Vagina (tissue), 2 donors: ENCODE data around the gene WDR87. TPM values are rescaled to one million over a fixed set of nuclear protein-coding genes. Genes with fewer than 3 reads are reported as not detected.

Experiments
- DNase-seq, 2 donors: peaks; one replicate each; pipeline ENCODE4 v3.0.0-alpha.2; 2017; ENCODE audit errors: extremely low spot score in 2 of 2
- H3K27ac ChIP-seq: fragments of 200-600 bp; sonication (generic); one replicate; pipeline ENCODE4 v1.5.1; 2019
- H3K27me3 ChIP-seq: fragments of 200-600 bp; sonication (generic); one replicate; pipeline ENCODE4 v1.5.1; 2019
- H3K36me3 ChIP-seq, 2 donors: fragments of 200-600 bp; sonication (generic); one replicate each; pipeline ENCODE4 v1.5.1; 2017 to 2019
- H3K4me1 ChIP-seq: fragments of 200-600 bp; sonication (generic); one replicate; pipeline ENCODE4 v1.5.1; 2019
- H3K4me3 ChIP-seq, 2 donors: fragments of 200-600 bp; sonication (generic); 1 replicate in 1 of 2; 2 replicates in 1 of 2; pipeline ENCODE4 v1.5.1; 2016 to 2019
- H3K9me3 ChIP-seq: fragments of 200-600 bp; sonication (generic); one replicate; pipeline ENCODE4 v1.5.1; 2019
- CTCF ChIP-seq, 3 experiments: fragments of 450-650 bp in 2 of 3; fragments of 200-600 bp in 1 of 3; sonication (generic) in 1 of 3; IDR thresholded peaks; one replicate each; pipeline ENCODE4 v1.5.1; 2017 to 2019; ENCODE audit warnings: antibody characterized with exemption in 3 of 3, mild to moderate bottlenecking in 2 of 3, moderate library complexity in 2 of 3
- POLR2A ChIP-seq, 2 donors: fragments of 450-650 bp; IDR thresholded peaks; one replicate each; pipeline ENCODE4 v1.6.1; 2017; ENCODE audit warnings: antibody characterized with exemption in 2 of 2, mild to moderate bottlenecking in 2 of 2, moderate library complexity in 2 of 2
- POLR2AphosphoS5 ChIP-seq, 2 donors: sonication (generic); formaldehyde crosslinking; IDR thresholded peaks; one replicate each; pipeline ENCODE4 v1.9.0; 2017; ENCODE audit warnings: antibody characterized with exemption in 2 of 2, mild to moderate bottlenecking in 2 of 2, low read depth in 1 of 2; ENCODE audit not compliant: insufficient read depth in 1 of 2
- intact Hi-C: fragments of 100-400 bp; cut with DNase I; formaldehyde crosslinking; loops from one replicate; pipeline ENCODE4 v1.15.1; 2023
- total RNA-seq: library from RNA; depleted of rRNA; stranded (reverse); fragments of >200 nt; gene quantifications from one replicate; pipeline ENCODE4 v1.2.3, GENCODE V29; 2016

WDR87 gene
- total RNA-seq, 1 donor from 2014 or later: not detected

- TF ChIP-seq CTCF (IDR thresholded peaks at IDR 0.05): no peak
- TF ChIP-seq POLR2A (IDR thresholded peaks at IDR 0.05): no peak
- TF ChIP-seq POLR2AphosphoS5 (IDR thresholded peaks at IDR 0.05; ENCODE audit: insufficient read depth in 1 of 2, low read depth in 1 of 2): no peak
- Histone ChIP-seq H3K4me1 (peaks cover 16% of the 10 kb centered on the region), H3K36me3 (no peaks in the 10 kb centered on the region), H3K9me3 (no peaks in the 10 kb centered on the region), H3K27me3 (no peaks in the 10 kb centered on the region), H3K27ac (no peak overlapping the region), H3K4me3 (no peak overlapping the region)
- no peak for DNase-seq
- intact Hi-C loops: loop anchor here (10.0 kb wide), 1 partner anchor 315 kb away; the partner anchor contains the start of gene DPF1
Observed at GRCh38 chr19:37909661-37910199, 3.3 kb upstream of the WDR87 start.

- H3K4me1 ChIP-seq: peaks cover 16% of the 10 kb centered on the region
- H3K27ac ChIP-seq: peak overlapping the region; percentile 72
- DNase-seq: no peak
- no peaks in the 10 kb centered on the region for H3K36me3 ChIP-seq
- H3K4me3 ChIP-seq: peak overlapping the region; percentile 69 to 77
- no peaks in the 10 kb centered on the region for H3K9me3 ChIP-seq
- intact Hi-C loops: loop anchor here (10.0 kb wide), 1 partner anchor 317 kb away; the partner anchor contains the start of gene DPF1
- no peak for TF ChIP-seq POLR2AphosphoS5 (IDR thresholded peaks at IDR 0.05; ENCODE audit: insufficient read depth in 1 of 2, low read depth in 1 of 2)
- TF ChIP-seq POLR2A (IDR thresholded peaks at IDR 0.05): no peak
- TF ChIP-seq CTCF (IDR thresholded peaks at IDR 0.05): no peak
- no peaks in the 10 kb centered on the region for H3K27me3 ChIP-seq
Observed at GRCh38 chr19:37907735-37908455, 1.5 kb upstream of the WDR87 start.

GRCh38 chr19:37906869-37907734 lies 708 bp upstream of the WDR87 start, which contains the start of gene SIPA1L3:
TSS of gene SIPA1L3 (plus strand) at chr19:37907208. CDS start at chr19:38081566, 174,358 bp downstream.
- DNase-seq: peak in 1 of 2 donors; percentile 93
- H3K36me3 ChIP-seq: no peaks in the 10 kb centered on the region
- H3K4me1 ChIP-seq: peaks cover 16% of the 10 kb centered on the region
- TF ChIP-seq POLR2AphosphoS5 (IDR thresholded peaks at IDR 0.05; ENCODE audit: insufficient read depth in 1 of 2, low read depth in 1 of 2) (peak; percentile 80 to 93), POLR2A (IDR thresholded peaks at IDR 0.05) (peak in 1 of 2 donors; percentile 47), CTCF (IDR thresholded peaks at IDR 0.05) (peak in 1 of 3 experiments; percentile 24)
- H3K4me3 ChIP-seq: peak within 1 kb of the TSS; percentile 69 to 77
- H3K9me3 ChIP-seq: no peaks in the 10 kb centered on the region
- intact Hi-C loops: loop anchor here (10.0 kb wide), 1 partner anchor 318 kb away; the partner anchor contains the start of gene DPF1
- no peaks in the 10 kb centered on the region for H3K27me3 ChIP-seq
- H3K27ac ChIP-seq: peak within 1 kb of the TSS; percentile 72

GRCh38 chr19:37903096-37903495 lies 3.3 kb downstream of the WDR87 start:
- H3K4me3 ChIP-seq: no peak overlapping the region
- no peak overlapping the region for H3K27ac ChIP-seq
- peaks cover 7% of the 10 kb centered on the region for H3K4me1 ChIP-seq
- no peaks in the 10 kb centered on the region for H3K36me3 ChIP-seq
- H3K27me3 ChIP-seq: no peaks in the 10 kb centered on the region
- no peaks in the 10 kb centered on the region for H3K9me3 ChIP-seq
- no peak for TF ChIP-seq POLR2A (IDR thresholded peaks at IDR 0.05)
- no peak for TF ChIP-seq POLR2AphosphoS5 (IDR thresholded peaks at IDR 0.05; ENCODE audit: insufficient read depth in 1 of 2, low read depth in 1 of 2)
- TF ChIP-seq CTCF (IDR thresholded peaks at IDR 0.05): no peak
- no peak for DNase-seq
- intact Hi-C loops: loop anchor here (10.0 kb wide), 1 partner anchor 322 kb away; the partner anchor contains the start of gene DPF1
